ENCODE data around the gene VAV3. TPM values are rescaled to one million over a fixed set of nuclear protein-coding genes. Genes with fewer than 3 reads are reported as not detected.

The VAV3 gene
- total and polyA plus RNA-seq, 2 of the 8 experiments (the other 6 are each of a cell fraction or from before 2014, with no cell fraction given): 2.9 to 7.9 TPM

GRCh38 chr1:107551456-107551855, 413.5 kb downstream of the VAV3 start:
- Histone ChIP-seq H4K8ac (ENCODE audit: extremely low read depth, insufficient read depth, low read length) (no peak overlapping the region), H2AK5ac (ENCODE audit: low read depth, low read length) (no peak overlapping the region), H3K27ac (ENCODE audit: low read depth, low read length) (no peak overlapping the region), H2BK5ac (ENCODE audit: low read depth, low read length) (no peak overlapping the region), H3K14ac (ENCODE audit: insufficient read length) (no peak overlapping the region), H3K9ac (replicated peaks in 1 of 4; ENCODE audit: extremely low read depth in 1 of 4, low read depth in 3 of 4, low read length in 3 of 4) (no peak overlapping the region), H3K79me2 (ENCODE audit: control insufficient read depth in 1 of 2, insufficient read depth in 2 of 2, low read length in 2 of 2) (no peaks in the 10 kb centered on the region), H3K4ac (replicated peaks; ENCODE audit: insufficient read length, low read depth, low read length) (no peak overlapping the region), H4K5ac (ENCODE audit: insufficient read length, low read depth, low read length) (no peak overlapping the region), H3K4me2 (ENCODE audit: insufficient read depth in 1 of 2, low read depth in 2 of 2, low read length in 2 of 2) (no peak overlapping the region), H3K36me3 (ENCODE audit: control insufficient read depth in 2 of 4, insufficient read depth in 4 of 4, low read length in 3 of 4) (no peaks in the 10 kb centered on the region), H3K4me3 (ENCODE audit: extremely low read depth in 1 of 4, insufficient read depth in 2 of 4, low read depth in 3 of 4, low read length in 4 of 4) (no peak overlapping the region), H2AFZ (ENCODE audit: low read length) (no peak overlapping the region), H3K4me1 (replicated peaks in 1 of 4; ENCODE audit: control insufficient read depth in 3 of 4, insufficient read depth in 4 of 4, low read length in 3 of 4) (no peaks in the 10 kb centered on the region), H3K79me1 (ENCODE audit: low read depth, low read length) (no peaks in the 10 kb centered on the region), H3K23me2 (ENCODE audit: low read depth, low read length) (no peaks in the 10 kb centered on the region; the same call in 1 of the 2 replicates), H2BK12ac (ENCODE audit: low read depth, low read length) (no peak overlapping the region), H3K56ac (replicated peaks; ENCODE audit: insufficient read length, low read depth, low read length) (no peak overlapping the region), H2BK20ac (ENCODE audit: low read length) (no peak overlapping the region), H3K27me3 (replicated peaks in 1 of 4; ENCODE audit: control insufficient read depth in 3 of 4, extremely low read depth in 1 of 4, insufficient read depth in 3 of 4, low read length in 3 of 4) (no peaks in the 10 kb centered on the region), H3K9me3 (ENCODE audit: insufficient read depth in 2 of 2, low read depth in 1 of 2, low read length in 1 of 2) (no peaks in the 10 kb centered on the region; a peak in 1 of 4 replicates), H3K23ac (ENCODE audit: insufficient read length) (no peak overlapping the region), H4K91ac (replicated peaks; ENCODE audit: insufficient read length, low read length) (no peak overlapping the region), H2BK15ac (ENCODE audit: low read length) (no peak overlapping the region), H4K20me1 (replicated peaks in 1 of 2; ENCODE audit: control insufficient read depth in 1 of 2, insufficient read depth in 2 of 2, low read length in 2 of 2) (no peaks in the 10 kb centered on the region), H2BK120ac (replicated peaks; ENCODE audit: low read depth, low read length) (no peak overlapping the region), H3K18ac (ENCODE audit: extremely low read depth, low read length) (no peak overlapping the region)
- DNase-seq (ENCODE audit: low read depth in 1 of 2, low spot score in 2 of 2): no peak
- ChIA-PET POLR2A (ENCODE audit: partially characterized antibody) (no interaction called here), CTCF (ENCODE audit: partially characterized antibody) (interaction anchor here (1.2 kb wide), 1 partner anchor 121 kb away, joined by 3 read pairs; no protein-coding TSS in a partner anchor)
- no peak for FAIRE-seq
- 94% methylated on average over 1 of the region's 1 CpG; no CpG with 5 or more reads in 1 of the 2 experiments for WGBS, 2 experiments (ENCODE audit: extremely low coverage in 1 of 2, insufficient coverage in 1 of 2, insufficient read length in 1 of 2, insufficient replicate concordance in 2 of 2, low coverage in 1 of 2, low lambda C conversion rate in 2 of 2, missing lambda C conversion rate in 1 of 2)
- no peak for TF ChIP-seq YY1 (IDR thresholded peaks at IDR 0.05; ENCODE audit: low read depth, low read length)
- TF ChIP-seq CTBP2 (IDR thresholded peaks at IDR 0.05; ENCODE audit: borderline replicate concordance, insufficient read depth, insufficient read length, low read length): no peak
- no peak for TF ChIP-seq GABPA (IDR thresholded peaks at IDR 0.05; ENCODE audit: borderline replicate concordance, insufficient read depth, low read length)
- no peak for TF ChIP-seq FOSL1 (IDR thresholded peaks at IDR 0.05; ENCODE audit: insufficient read depth, low read depth, low read length)
- TF ChIP-seq SIX5 (IDR thresholded peaks at IDR 0.05; ENCODE audit: low read depth, low read length): no peak
- no peak for TF ChIP-seq JUN (IDR thresholded peaks at IDR 0.05; ENCODE audit: low read depth, low read length)
- TF ChIP-seq HDAC6 (IDR thresholded peaks at IDR 0.05; ENCODE audit: low read depth, low read length): no peak
- no peak for TF ChIP-seq EZH2 (IDR thresholded peaks at IDR 0.05; ENCODE audit: low read depth, low read length, severe bottlenecking)
- no peak for TF ChIP-seq TEAD4 (IDR thresholded peaks at IDR 0.05; ENCODE audit: low read depth, low read length)
- TF ChIP-seq CEBPB (IDR thresholded peaks at IDR 0.05; ENCODE audit: low read depth, low read length): no peak
- no peak for TF ChIP-seq SIN3A (conservative IDR thresholded peaks at IDR 0.05 in 1 of 2, IDR thresholded peaks at IDR 0.05 in 1 of 2; ENCODE audit: low read depth in 1 of 2, low read length in 2 of 2)
- TF ChIP-seq RNF2 (IDR thresholded peaks at IDR 0.05; ENCODE audit: borderline replicate concordance, low read depth, low read length, missing control alignments, poor library complexity, severe bottlenecking): no peak
- no peak for TF ChIP-seq BACH1 (IDR thresholded peaks at IDR 0.05; ENCODE audit: low read length)
- TF ChIP-seq SRF (IDR thresholded peaks at IDR 0.05; ENCODE audit: low read depth, low read length): no peak
